ENCODE data around the gene HS3ST3A1. TPM values are rescaled to one million over a fixed set of nuclear protein-coding genes. Genes with fewer than 3 reads are reported as not detected.

Gene HS3ST3A1
- total and polyA plus RNA-seq, 2 of the 8 experiments (the other 6 are each of a cell fraction or from before 2014, with no cell fraction given) = 5.4 to 5.7 TPM

- WGBS, 2 experiments (ENCODE audit: extremely low coverage in 1 of 2, insufficient coverage in 1 of 2, insufficient read length in 1 of 2, insufficient replicate concordance in 2 of 2, low coverage in 1 of 2, low lambda C conversion rate in 2 of 2, missing lambda C conversion rate in 1 of 2) = 89% methylated on average over 7 of the region's 7 CpGs; no CpG with 5 or more reads in 1 of the 2 experiments
- no peak overlapping the region for H3K14ac ChIP-seq (ENCODE audit: insufficient read length)
- H3K9me3 ChIP-seq (ENCODE audit: insufficient read depth in 2 of 2, low read depth in 1 of 2, low read length in 1 of 2) = 0 out of 4 replicates have a peak, but pooled peaks cover 0 to 7% of the 10 kb centered on the region in 2 experiments
- ChIA-PET CTCF (ENCODE audit: partially characterized antibody) (interaction anchor here (1.1 to 1.8 kb wide), 5 partner anchors 11 to 271 kb away, joined by 3 to 5 read pairs (median 4); no protein-coding TSS in a partner anchor), POLR2A (ENCODE audit: partially characterized antibody) (no interaction called here)
- 0 out of 4 replicates have a peak, but pooled peaks cover 0 to 2% of the 10 kb centered on the region in 2 experiments for H3K79me2 ChIP-seq (ENCODE audit: control insufficient read depth in 1 of 2, insufficient read depth in 2 of 2, low read length in 2 of 2)
- no peak overlapping the region for H3K27ac ChIP-seq (ENCODE audit: low read depth, low read length)
- no peak for DNase-seq (ENCODE audit: low read depth in 1 of 2, low spot score in 2 of 2)
- H3K4me2 ChIP-seq (ENCODE audit: insufficient read depth in 1 of 2, low read depth in 2 of 2, low read length in 2 of 2) = no peak overlapping the region
- no peak overlapping the region for H3K56ac ChIP-seq (replicated peaks; ENCODE audit: insufficient read length, low read depth, low read length)
- H4K20me1 ChIP-seq (replicated peaks in 1 of 2; ENCODE audit: control insufficient read depth in 1 of 2, insufficient read depth in 2 of 2, low read length in 2 of 2) = no peaks in the 10 kb centered on the region
- no peak overlapping the region for H4K91ac ChIP-seq (replicated peaks; ENCODE audit: insufficient read length, low read length)
- 0 out of 2 replicates have a peak, but pooled peaks cover 2% of the 10 kb centered on the region for H3K79me1 ChIP-seq (ENCODE audit: low read depth, low read length)
- no peak overlapping the region for H4K5ac ChIP-seq (ENCODE audit: insufficient read length, low read depth, low read length)
- H2BK120ac ChIP-seq (replicated peaks; ENCODE audit: low read depth, low read length) = no peak overlapping the region
- H3K23me2 ChIP-seq (ENCODE audit: low read depth, low read length) = no peaks in the 10 kb centered on the region
- H3K4me1 ChIP-seq (replicated peaks in 1 of 4; ENCODE audit: control insufficient read depth in 3 of 4, insufficient read depth in 4 of 4, low read length in 3 of 4) = peaks cover 0 to 10% (median 5%) of the 10 kb centered on the region in 4 experiments; a peak in 5 of 7 replicates
- no peak overlapping the region for H3K4me3 ChIP-seq (ENCODE audit: extremely low read depth in 1 of 4, insufficient read depth in 2 of 4, low read depth in 3 of 4, low read length in 4 of 4)
- H3K4ac ChIP-seq (replicated peaks; ENCODE audit: insufficient read length, low read depth, low read length) = no peak overlapping the region
- H2BK15ac ChIP-seq (ENCODE audit: low read length) = no peak overlapping the region
- no peak overlapping the region for H2BK12ac ChIP-seq (ENCODE audit: low read depth, low read length)
- peaks cover 0 to 2% (median 0%) of the 10 kb centered on the region in 4 experiments; a peak in 1 of 8 replicates for H3K36me3 ChIP-seq (ENCODE audit: control insufficient read depth in 2 of 4, insufficient read depth in 4 of 4, low read length in 3 of 4)
- no peaks in the 10 kb centered on the region for H3K27me3 ChIP-seq (replicated peaks in 1 of 4; ENCODE audit: control insufficient read depth in 3 of 4, extremely low read depth in 1 of 4, insufficient read depth in 3 of 4, low read length in 3 of 4)
- no peak overlapping the region for H2AFZ ChIP-seq (ENCODE audit: low read length)
- no peak overlapping the region for H2BK5ac ChIP-seq (ENCODE audit: low read depth, low read length)
- no peak overlapping the region for H2BK20ac ChIP-seq (ENCODE audit: low read length)
- no peak overlapping the region for H3K9ac ChIP-seq (replicated peaks in 1 of 4; ENCODE audit: extremely low read depth in 1 of 4, low read depth in 3 of 4, low read length in 3 of 4)
- H4K8ac ChIP-seq (ENCODE audit: extremely low read depth, insufficient read depth, low read length) = no peak overlapping the region; the same call in 1 of the 2 replicates
- no peak overlapping the region for H2AK5ac ChIP-seq (ENCODE audit: low read depth, low read length)
- no peak overlapping the region for H3K18ac ChIP-seq (ENCODE audit: extremely low read depth, low read length)
- no peak overlapping the region for H3K23ac ChIP-seq (ENCODE audit: insufficient read length)
- FAIRE-seq = no peak
- no peak for TF ChIP-seq CTCF (IDR thresholded peaks at IDR 0.05; ENCODE audit: control extremely low read depth in 1 of 3, insufficient read depth in 1 of 3, low read depth in 1 of 3, low read length in 3 of 3)
- TF ChIP-seq SIN3A (conservative IDR thresholded peaks at IDR 0.05 in 1 of 2, IDR thresholded peaks at IDR 0.05 in 1 of 2; ENCODE audit: low read depth in 1 of 2, low read length in 2 of 2) = no peak
- no peak for TF ChIP-seq GABPA (IDR thresholded peaks at IDR 0.05; ENCODE audit: borderline replicate concordance, insufficient read depth, low read length)
- no peak for TF ChIP-seq SUZ12 (IDR thresholded peaks at IDR 0.05; ENCODE audit: low read length)
- no peak for TF ChIP-seq NANOG (IDR thresholded peaks at IDR 0.05; ENCODE audit: insufficient read depth, low read depth, low read length, poor library complexity, severe bottlenecking)
- TF ChIP-seq POLR2AphosphoS5 (IDR thresholded peaks at IDR 0.05; ENCODE audit: low read depth, low read length) = no peak
- TF ChIP-seq PHF8 (conservative IDR thresholded peaks at IDR 0.05; ENCODE audit: low read depth, low read length) = no peak
- no peak for TF ChIP-seq MAX (IDR thresholded peaks at IDR 0.05)
These were observed 32.9 kb downstream of the HS3ST3A1 start for GRCh38 chr17:13568582-13569397.
